Stimulated activated CD4-positive, alpha-beta T cell treated with anti-CD3 and anti-CD28 coated beads, Interleukin-1b, Interleukin-23, amount 100 ng/mL, for 24 hours (primary cell): ENCODE data around the gene SBNO2.

Source experiments
- DNase-seq, 4 experiments: peaks; one replicate each; pipeline ENCODE4 v3.0.0-alpha.2; 2020; ENCODE audit warnings: low read depth in 4 of 4, low spot score in 1 of 4

Gene SBNO2

GRCh38 chr19:1106841-1107660 is 67.0 kb downstream of the SBNO2 start:
- no peak for DNase-seq

GRCh38 chr19:1105873-1106840 is 67.9 kb downstream of the SBNO2 start:
- no peak for DNase-seq

GRCh38 chr19:1105008-1105872 is 68.8 kb downstream of the SBNO2 start:
- DNase-seq, result no peak

GRCh38 chr19:1104311-1105007 is 69.6 kb downstream of the SBNO2 start:
- DNase-seq, result peak in 2 of 4 experiments; percentile 54 to 72

GRCh38 chr19:1103708-1104310 is 70.3 kb downstream of the SBNO2 start, which contains the start of gene GPX4:
GPX4 (plus strand) TSS chr19:1103994; CDS start chr19:1104044, 50 bp downstream.
- peak; percentile 92 to 98 (median 96) for DNase-seq

GRCh38 chr19:1103132-1103707 is 70.8 kb downstream of the SBNO2 start:
- no peak for DNase-seq

- DNase-seq, result no peak
Observed at GRCh38 chr19:1102407-1103131, 71.5 kb downstream of the SBNO2 start.

- no peak for DNase-seq
Observed at GRCh38 chr19:1101337-1101698, 72.8 kb downstream of the SBNO2 start.

GRCh38 chr19:1098177-1099051 is 75.7 kb downstream of the SBNO2 start:
- DNase-seq, result no peak

GRCh38 chr19:1097810-1098176 is 76.3 kb downstream of the SBNO2 start:
- no peak for DNase-seq

GRCh38 chr19:1094978-1095701 is 78.9 kb downstream of the SBNO2 start, which contains the start of gene POLR2E:
POLR2E (minus strand) TSS chr19:1095375; CDS start chr19:1095315, 60 bp downstream.
- DNase-seq, result peak; percentile 94 to 98 (median 96)

GRCh38 chr19:1094655-1094977 is 79.5 kb downstream of the SBNO2 start:
- no peak for DNase-seq

GRCh38 chr19:1093811-1094553 is 80.1 kb downstream of the SBNO2 start:
- no peak for DNase-seq

GRCh38 chr19:1093330-1093729 is 80.7 kb downstream of the SBNO2 start:
- no peak for DNase-seq

GRCh38 chr19:1091544-1092175 is 82.4 kb downstream of the SBNO2 start:
- DNase-seq, result no peak
